HG03097 (cell line): ENCODE data around the gene PRG3.
"Not testable (repeated sequence)": the region's sequence is repeated elsewhere in the genome, so short reads cannot be mapped to it uniquely, and the experiment has no call there.

Experiments used
- ATAC-seq: cut with Tn5 transposase; IDR thresholded peaks from one replicate; pipeline ENCODE4 v1.9.1; 2021; ENCODE audit not compliant: unreplicated experiment, low FRiP score

Gene PRG3

GRCh38 chr11:57361926-57362325 is 19.0 kb downstream of the PRG3 start:
- ATAC-seq = no peak

DNA sequence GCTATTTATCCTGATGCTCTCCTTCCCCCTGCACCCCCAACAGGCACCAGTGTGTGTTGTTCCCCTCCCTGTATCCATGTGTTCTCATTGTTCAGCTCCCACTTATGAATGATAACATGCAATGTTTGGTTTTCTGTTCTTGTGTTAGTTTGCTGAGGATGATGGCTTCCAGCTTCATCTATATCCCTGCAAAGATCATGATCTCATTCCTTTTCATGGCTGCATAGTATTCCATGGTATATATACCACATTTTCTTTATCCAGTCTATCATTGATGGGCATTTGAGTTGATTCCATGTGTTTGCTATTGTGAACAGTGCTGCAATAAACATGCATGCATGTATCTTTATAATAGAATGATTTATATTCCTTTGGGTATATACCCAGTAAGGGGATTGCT is 19.5 kb downstream of the PRG3 start:
- ATAC-seq = not testable (repeated sequence)

DNA sequence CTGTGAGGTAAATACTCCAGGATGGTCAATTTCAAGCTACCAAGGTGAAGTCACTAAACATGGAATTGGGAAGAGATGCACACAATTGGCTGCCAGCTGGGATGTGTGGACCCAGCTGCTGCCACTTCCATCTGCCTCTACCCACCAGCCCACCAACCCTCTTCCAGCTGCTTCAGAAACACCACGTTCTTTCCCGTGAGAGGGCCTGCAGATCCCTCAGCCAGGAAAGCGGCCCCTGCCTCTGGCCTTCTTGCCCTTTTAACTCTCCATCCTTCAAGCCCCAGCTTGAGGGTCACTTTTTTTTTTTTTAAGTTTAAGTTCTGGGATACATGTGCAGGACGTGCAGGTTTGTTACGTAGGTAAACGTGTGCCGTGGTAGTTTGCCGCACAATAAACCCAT is 20.0 kb downstream of the PRG3 start:
- no peak for ATAC-seq

- no peak for ATAC-seq
Measured at GRCh38 chr11:57359896-57360690, 20.9 kb downstream of the PRG3 start.

DNA sequence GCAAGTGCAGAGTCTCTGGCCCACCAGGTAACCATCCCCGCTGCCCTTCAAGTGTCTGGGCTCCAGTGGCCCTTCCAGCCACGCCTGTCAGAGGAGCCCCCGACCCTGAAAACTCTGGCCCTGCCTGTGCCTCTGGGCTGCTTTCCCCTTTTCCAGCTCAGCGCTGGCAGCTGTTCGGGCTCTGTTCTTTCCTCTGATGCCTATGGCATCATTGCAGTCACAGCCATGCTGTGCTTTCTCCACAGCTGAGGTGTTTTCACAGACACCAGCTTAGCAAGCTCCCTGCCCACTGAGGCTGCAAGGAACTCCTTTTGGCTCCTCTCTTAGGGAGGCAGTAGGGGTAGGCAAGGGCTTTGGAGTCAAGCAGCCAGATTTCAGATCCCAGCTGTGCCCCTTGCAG is 21.6 kb downstream of the PRG3 start:
- ATAC-seq = no peak

DNA sequence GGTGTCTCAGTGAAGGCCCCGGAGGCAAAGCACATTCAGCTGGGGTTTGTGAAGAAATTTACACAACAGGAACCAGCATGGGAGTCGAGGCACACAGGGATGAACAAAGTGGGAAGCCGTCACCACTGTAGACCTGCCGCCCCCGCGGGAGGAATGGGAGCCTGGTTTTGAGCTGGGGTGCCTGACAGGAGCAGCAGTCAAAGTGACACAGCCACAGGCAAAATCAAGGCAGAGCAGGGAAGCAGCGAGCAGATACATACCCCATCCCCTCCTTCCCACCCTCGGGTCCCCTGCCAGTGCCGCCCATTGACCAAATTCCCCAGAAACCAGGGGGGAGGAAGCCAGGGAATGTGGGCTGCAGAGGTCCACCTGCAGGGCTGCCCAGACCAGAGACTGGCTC is 22.0 kb downstream of the PRG3 start:
- ATAC-seq = no peak

DNA sequence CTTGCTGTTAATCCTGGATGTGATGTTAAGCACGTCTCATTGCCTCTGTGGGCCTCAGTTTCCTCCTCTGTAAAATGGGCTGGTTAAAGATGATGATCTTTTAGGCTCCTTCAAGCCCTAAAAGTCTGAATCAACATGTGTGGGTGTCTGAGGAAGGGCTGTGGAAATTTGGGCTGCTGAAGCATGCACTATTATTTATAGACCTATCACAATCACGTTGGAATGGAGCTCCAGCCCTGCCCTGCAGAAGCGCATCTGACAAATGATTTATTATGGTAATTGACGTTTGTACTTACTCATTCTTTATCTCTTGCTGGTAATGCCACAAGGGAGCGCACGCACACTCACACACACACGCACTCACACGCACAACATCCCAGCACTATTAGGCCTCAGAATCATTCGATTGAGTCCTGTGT is 22.4 kb downstream of the PRG3 start:
- no peak for ATAC-seq

DNA sequence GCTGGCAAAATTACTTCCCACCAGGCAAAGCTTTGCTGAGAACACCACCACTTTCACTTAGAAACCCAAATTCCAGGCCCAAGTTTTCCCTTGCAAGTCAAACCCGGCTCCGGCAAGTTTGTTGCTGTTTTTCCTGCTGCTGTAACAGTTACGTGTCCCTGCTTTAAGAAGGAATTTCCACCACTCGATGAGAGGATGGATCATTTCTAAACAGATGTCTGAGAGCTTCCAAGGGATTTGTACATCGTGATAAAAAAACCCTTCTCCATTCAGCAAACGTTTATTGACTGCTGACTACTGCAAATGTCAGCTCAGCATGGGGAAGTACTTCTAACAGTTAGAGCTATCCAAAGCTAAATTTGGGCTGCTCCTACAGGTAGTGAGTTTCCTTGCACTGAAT is 23.1 kb downstream of the PRG3 start:
- ATAC-seq = no peak

DNA sequence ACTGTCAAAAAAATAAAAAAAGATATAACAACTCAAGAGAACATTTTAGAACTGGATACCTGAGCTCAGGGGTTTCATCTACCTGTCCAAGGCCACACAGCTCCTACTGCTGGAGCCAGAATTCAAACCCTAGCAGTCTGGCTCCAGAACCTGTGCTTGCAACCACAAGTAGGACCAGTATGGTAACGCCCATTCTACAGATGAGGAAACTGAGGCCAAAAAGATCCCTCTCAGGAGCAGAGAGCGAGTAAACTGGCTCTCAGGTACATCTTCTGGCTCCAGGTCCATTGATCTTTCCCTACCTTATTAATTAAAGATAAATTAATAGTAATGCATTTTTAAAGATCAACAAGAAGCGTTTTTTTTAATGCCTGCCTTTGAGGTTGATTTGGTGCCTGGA is 23.6 kb downstream of the PRG3 start:
- no peak for ATAC-seq

DNA sequence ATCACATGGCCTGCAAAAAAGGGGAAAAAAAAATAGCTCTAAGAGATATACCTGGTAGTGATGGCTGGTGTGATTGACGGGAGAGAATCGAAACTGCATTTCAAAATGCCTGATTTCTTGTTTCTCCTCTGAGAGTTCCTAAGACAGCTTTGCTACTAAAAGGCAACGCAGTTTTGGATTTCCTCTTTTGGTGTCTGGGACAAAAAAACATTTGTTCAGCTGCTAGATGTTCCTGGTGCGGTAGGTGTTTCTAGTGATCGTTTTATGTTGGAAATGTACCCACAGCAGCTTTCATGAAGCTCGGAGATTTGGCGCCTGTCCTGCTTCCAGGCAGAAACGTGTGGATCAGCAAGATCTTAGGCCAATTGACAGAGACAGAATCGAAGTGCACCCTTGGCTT is 24.7 kb downstream of the PRG3 start:
- ATAC-seq = no peak

GRCh38 chr11:57354699-57355098 is 26.3 kb downstream of the PRG3 start:
- ATAC-seq = no peak

GRCh38 chr11:57353852-57354251 is 27.1 kb downstream of the PRG3 start:
- no peak for ATAC-seq

DNA sequence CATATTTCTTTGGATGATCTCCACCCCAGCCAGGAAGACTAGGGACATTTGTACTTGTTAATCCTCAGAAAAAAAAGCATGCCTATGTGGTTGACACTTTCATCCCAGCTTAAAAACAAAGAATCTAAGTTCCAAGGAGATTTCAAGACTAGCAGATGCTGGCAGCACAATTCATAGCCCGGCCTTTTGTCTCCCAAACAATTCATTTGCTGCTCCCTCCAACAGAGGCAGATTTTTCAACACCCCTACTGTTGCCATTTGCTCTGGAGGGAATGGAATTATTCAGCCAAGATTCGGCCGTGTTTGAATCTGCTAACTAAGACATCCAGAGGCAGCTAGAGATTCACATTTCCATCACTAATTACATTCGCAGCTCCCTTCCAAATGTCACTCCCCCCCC is 27.5 kb downstream of the PRG3 start:
- ATAC-seq = no peak

DNA sequence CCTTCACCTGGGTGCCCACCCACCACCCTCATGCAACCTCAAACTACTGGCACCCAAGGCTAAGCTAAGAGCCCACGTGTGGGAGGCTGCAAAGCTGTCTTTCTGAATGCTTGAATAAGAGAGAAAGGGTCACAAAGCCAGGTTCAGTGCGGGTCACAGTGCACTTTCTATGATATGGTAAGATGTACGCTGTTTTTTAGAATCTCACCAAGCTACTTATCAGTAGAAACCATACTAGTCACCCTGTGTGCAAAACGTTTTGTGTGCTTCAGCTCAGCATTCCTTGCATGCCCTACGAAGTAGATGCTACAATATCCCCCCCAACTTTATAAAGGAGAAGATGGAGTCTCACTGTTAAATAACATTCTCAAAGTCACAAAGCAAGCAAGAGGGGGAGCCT is 27.9 kb downstream of the PRG3 start:
- ATAC-seq = no peak

DNA sequence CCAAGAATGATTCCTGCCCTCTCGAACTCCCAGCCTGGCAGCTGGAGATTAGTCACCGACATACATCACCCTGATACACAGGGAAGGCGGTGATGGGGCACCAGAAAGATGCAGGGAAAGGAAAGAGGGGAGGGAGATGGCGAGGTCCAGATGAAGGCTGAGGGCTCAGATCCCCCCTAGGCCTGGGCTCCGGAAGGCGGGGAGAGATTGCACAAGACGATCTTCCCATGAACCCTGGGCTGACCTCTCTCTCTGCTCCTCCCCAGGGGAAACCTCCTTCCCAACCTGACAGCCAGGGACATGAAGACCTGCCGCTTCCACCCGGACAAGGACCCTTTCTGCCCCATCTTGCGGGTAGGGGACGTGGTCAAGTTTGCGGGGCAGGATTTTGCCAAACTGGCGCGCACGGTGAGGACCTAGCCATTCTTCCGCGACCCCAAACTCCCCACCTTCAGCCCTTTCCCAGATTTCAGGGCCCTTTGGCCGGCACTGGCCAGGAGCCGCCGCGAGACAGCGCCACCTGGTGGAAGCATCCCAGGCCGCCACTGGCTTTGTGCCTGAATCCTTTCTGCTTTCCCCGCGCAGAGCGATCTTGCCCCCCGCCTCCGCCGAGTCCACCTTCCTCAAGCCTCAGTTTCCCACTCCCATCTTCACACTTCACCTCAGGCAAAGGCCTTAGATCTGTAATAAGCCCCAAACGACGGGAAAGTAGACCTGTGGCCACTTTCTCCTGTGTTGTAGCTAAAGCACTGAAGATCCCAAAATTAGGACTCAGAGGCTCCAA is 31.3 kb downstream of the PRG3 start:
- ATAC-seq = no peak

GRCh38 chr11:57348636-57349313 is 32.2 kb downstream of the PRG3 start:
- no peak for ATAC-seq

DNA sequence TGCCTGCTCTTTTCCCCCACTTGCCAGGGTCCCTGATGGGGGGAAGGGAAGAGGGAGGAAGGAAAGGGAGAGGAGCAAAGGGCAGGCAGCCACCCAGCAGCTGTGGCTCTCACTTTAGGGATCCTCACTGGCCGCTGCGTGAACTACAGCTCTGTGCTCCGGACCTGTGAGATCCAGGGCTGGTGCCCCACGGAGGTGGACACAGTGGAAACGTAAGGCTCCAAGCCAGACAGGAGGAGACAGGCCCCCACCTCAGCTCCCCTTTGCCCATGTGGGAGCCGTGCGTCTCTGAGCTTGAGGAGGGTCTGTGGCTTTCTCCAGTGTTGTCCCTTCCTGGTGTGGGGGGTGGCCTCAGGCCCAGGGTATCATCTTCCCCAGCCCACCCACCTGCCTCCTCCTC is 32.9 kb downstream of the PRG3 start:
- ATAC-seq = no peak

DNA sequence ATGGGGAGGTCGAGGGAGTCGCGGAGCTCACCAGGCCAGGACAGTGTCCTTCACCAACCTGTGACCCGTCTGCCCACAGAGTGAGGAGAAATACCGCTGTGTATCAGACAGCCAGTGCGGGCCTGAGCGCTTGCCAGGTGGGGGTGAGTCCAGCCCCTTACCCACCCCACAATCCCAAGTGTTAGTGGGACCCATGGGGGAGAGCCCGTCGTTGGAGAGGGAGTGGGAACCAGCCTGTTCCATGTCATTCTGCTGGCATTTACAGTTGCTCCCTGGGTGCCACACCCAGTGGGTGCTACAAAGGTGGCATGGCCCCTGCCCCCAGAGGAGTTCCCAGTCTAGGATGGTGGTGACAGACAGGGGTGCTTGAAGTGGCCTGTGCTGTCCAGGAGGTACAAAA is 33.6 kb downstream of the PRG3 start:
- ATAC-seq = no peak

- ATAC-seq = no peak
Measured at GRCh38 chr11:57345555-57346211, 35.3 kb downstream of the PRG3 start.

GRCh38 chr11:57344826-57345225 is 36.1 kb downstream of the PRG3 start:
- ATAC-seq = no peak

DNA sequence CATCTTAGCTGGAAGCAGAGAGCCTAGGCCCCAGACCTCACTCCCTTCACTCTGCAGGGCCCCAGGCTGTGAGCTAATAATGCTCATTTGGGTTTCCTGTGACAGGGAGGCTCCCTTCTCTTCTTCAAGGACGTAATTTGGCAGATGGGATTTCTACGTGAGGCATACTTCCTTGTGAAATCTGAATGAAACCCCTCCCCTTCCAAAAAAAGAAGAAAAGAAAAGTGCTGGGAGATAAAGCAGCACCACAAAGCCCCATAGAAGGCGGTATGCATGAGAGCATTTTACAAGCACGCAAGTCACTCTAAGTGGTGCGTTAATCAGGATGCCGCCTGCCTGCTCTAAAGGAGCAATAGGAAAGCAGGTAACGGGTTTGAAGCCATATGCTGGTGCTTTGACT is 37.1 kb downstream of the PRG3 start:
- no peak for ATAC-seq
